Breast epithelium (tissue), 4 donors: ENCODE data around the gene FHDC1. TPM values are rescaled to one million over a fixed set of nuclear protein-coding genes. Genes with fewer than 3 reads are reported as not detected.

Experiments used
- DNase-seq, 2 donors: peaks; one replicate each; pipeline ENCODE4 v3.0.0-alpha.2; 2019; ENCODE audit warnings: low spot score in 2 of 2
- H3K27ac ChIP-seq, 2 donors: fragments of 200-600 bp; sonication (generic) in 1 of 2; one replicate each; pipeline ENCODE4 v1.5.1; 2016 to 2019; ENCODE audit warnings: mild to moderate bottlenecking in 1 of 2
- H3K27me3 ChIP-seq, 2 donors: fragments of 200-600 bp; sonication (generic) in 1 of 2; one replicate each; pipeline versions ENCODE4 v1.5.1 to v1.6.0; 2017 to 2019; ENCODE audit warnings: control low read depth in 1 of 2, mild to moderate bottlenecking in 1 of 2
- H3K36me3 ChIP-seq: fragments of 200-600 bp; one replicate; pipeline ENCODE4 v1.5.1; 2019
- H3K4me1 ChIP-seq, 2 donors: fragments of 200-600 bp; sonication (generic); one replicate each; pipeline ENCODE4 v1.5.1; 2016 to 2019; ENCODE audit warnings: control low read depth in 1 of 2
- H3K4me3 ChIP-seq, 3 donors: fragments of 200-600 bp; sonication (generic); 1 replicate in 2 of 3; 2 replicates in 1 of 3; pipeline ENCODE4 v1.5.1; 2016 to 2019; ENCODE audit warnings: mild to moderate bottlenecking in 3 of 3, moderate library complexity in 2 of 3
- H3K9me3 ChIP-seq, 2 donors: fragments of 200-600 bp; sonication (generic) in 1 of 2; one replicate each; pipeline ENCODE4 v1.5.1; 2016 to 2019; ENCODE audit warnings: control low read depth in 1 of 2
- CTCF ChIP-seq, 3 donors: fragments of 450-650 bp; IDR thresholded peaks; one replicate each; pipeline ENCODE4 v1.5.1; 2016 to 2017; ENCODE audit warnings: antibody characterized with exemption in 3 of 3, mild to moderate bottlenecking in 3 of 3, moderate library complexity in 3 of 3
- POLR2A ChIP-seq: fragments of 450-650 bp; IDR thresholded peaks from one replicate; pipeline ENCODE4 v1.6.1; 2016; ENCODE audit warnings: antibody characterized with exemption, mild to moderate bottlenecking, moderate library complexity
- POLR2AphosphoS5 ChIP-seq, 3 donors: sonication (generic); formaldehyde crosslinking; IDR thresholded peaks; one replicate each; pipeline ENCODE4 v1.6.1; 2017; ENCODE audit warnings: antibody characterized with exemption in 3 of 3
- intact Hi-C: fragments of 100-400 bp; cut with DNase I; formaldehyde crosslinking; loops from one replicate; pipeline ENCODE4 v1.15.1; 2023; ENCODE audit warnings: low total_unique reads
- total RNA-seq, 3 donors: library from RNA; depleted of rRNA; stranded (reverse); fragments of >200 nt; gene quantifications; one replicate each; pipeline ENCODE4 v1.1.0, GENCODE V29; 2016

Gene FHDC1
- total RNA-seq, 3 donors from 2014 or later, result 0.48 to 2.3 (median 2.0) TPM

- Histone ChIP-seq H3K27me3 (no peaks in the 10 kb centered on the region), H3K4me1 (peaks cover 0 to 6% of the 10 kb centered on the region in 2 donors), H3K9me3 (no peaks in the 10 kb centered on the region), H3K27ac (no peak overlapping the region), H3K36me3 (no peaks in the 10 kb centered on the region), H3K4me3 (no peak overlapping the region)
- DNase-seq, result no peak
- no peak for TF ChIP-seq POLR2A
- no peak for TF ChIP-seq POLR2AphosphoS5 (IDR thresholded peaks at IDR 0.05)
- no peak for TF ChIP-seq CTCF (IDR thresholded peaks at IDR 0.05)
- intact Hi-C loops, result no loop called here
Measured at GRCh38 chr4:152994038-152994437, 57.9 kb downstream of the FHDC1 start.

GRCh38 chr4:152996111-152996571, 60.0 kb downstream of the FHDC1 start:
- intact Hi-C loops, result no loop called here
- H3K4me1 ChIP-seq, result peaks cover 0 to 6% of the 10 kb centered on the region in 2 donors
- peak; percentile 63 for DNase-seq
- peak in 1 of 3 donors; percentile 18 for TF ChIP-seq POLR2AphosphoS5 (IDR thresholded peaks at IDR 0.05)
- no peak for TF ChIP-seq CTCF (IDR thresholded peaks at IDR 0.05)
- TF ChIP-seq POLR2A, result no peak
- H3K27me3 ChIP-seq, result no peaks in the 10 kb centered on the region
- peak overlapping the region in 1 of 3 donors; percentile 16 for H3K4me3 ChIP-seq
- no peaks in the 10 kb centered on the region for H3K9me3 ChIP-seq
- peak overlapping the region; percentile 91 to 93 for H3K27ac ChIP-seq
- no peaks in the 10 kb centered on the region for H3K36me3 ChIP-seq

GRCh38 chr4:152996672-152997071, 60.5 kb downstream of the FHDC1 start:
- Histone ChIP-seq H3K9me3 (no peaks in the 10 kb centered on the region), H3K36me3 (no peaks in the 10 kb centered on the region), H3K4me3 (peak overlapping the region in 1 of 3 donors; percentile 16), H3K27me3 (no peaks in the 10 kb centered on the region), H3K27ac (peak overlapping the region; percentile 91 to 93), H3K4me1 (peaks cover 0 to 6% of the 10 kb centered on the region in 2 donors)
- DNase-seq, result no peak
- TF ChIP-seq POLR2AphosphoS5 (IDR thresholded peaks at IDR 0.05) (no peak), CTCF (IDR thresholded peaks at IDR 0.05) (no peak), POLR2A (no peak)
- intact Hi-C loops, result no loop called here

- H3K27ac ChIP-seq, result peak overlapping the region; percentile 91 to 93
- intact Hi-C loops, result no loop called here
- no peak for DNase-seq
Measured at GRCh38 chr4:152997288-152997687, 61.2 kb downstream of the FHDC1 start.

More at GRCh38 chr4:152997288-152997687, 61.2 kb downstream of the FHDC1 start:
- Histone ChIP-seq H3K4me3 (no peak overlapping the region), H3K4me1 (peaks cover 0 to 6% of the 10 kb centered on the region in 2 donors), H3K9me3 (no peaks in the 10 kb centered on the region), H3K36me3 (no peaks in the 10 kb centered on the region), H3K27me3 (no peaks in the 10 kb centered on the region)
- no peak for TF ChIP-seq CTCF (IDR thresholded peaks at IDR 0.05)
- TF ChIP-seq POLR2AphosphoS5 (IDR thresholded peaks at IDR 0.05), result no peak
- no peak for TF ChIP-seq POLR2A
